ENCODE data around the gene CPAMD8.
"Not testable (repeated sequence)": the region's sequence is repeated elsewhere in the genome, so short reads cannot be mapped to it uniquely, and the experiment has no call there.

The CPAMD8 gene

DNA sequence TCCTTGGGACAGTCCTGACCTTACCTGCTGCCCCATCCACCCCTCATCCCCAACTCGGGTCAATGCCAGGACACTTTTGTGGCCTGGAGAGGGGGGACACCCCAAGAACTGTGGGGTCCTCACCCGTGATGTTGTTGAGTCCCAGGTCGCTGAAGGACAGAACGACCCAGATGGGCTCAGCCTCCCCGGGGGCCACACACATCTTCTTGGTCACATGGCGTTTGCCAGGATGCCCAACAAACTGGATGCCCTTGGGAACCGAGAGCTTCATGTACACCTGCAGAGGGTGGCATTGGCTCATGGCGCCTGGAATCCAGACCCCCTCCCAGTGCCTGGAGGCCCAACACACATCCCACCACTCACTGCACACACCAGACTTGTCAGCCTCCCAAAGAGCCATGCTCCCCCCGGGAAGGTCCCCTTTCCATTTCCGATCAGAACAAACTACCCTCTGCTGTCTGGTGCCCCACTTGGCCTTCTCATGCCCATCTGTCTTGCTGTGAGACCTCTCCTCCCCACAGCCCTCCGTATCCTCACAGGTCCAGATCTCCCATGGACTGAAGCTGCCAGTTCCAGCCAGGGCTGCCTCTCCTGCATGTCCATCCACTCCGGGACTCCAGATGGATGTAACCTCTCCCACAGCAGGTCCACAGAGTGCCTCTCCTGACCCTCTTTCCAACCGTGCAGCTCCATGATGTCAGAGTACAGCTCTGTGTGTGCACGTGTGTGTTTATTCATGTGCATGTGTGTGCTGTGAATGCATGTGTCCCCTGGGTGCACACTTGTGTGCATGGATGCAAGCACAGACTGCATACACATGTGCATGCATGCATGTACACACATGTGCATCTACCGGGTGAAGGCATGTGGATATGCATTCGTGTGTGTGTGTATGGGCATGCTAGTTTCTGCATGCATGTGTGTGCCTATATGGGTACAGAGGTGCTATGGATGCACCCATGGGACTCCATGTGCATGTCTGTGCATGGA is 79.4 kb downstream of the CPAMD8 start:
- no peak for DNase-seq (ENCODE audit: low read depth in 3 of 3)

DNA sequence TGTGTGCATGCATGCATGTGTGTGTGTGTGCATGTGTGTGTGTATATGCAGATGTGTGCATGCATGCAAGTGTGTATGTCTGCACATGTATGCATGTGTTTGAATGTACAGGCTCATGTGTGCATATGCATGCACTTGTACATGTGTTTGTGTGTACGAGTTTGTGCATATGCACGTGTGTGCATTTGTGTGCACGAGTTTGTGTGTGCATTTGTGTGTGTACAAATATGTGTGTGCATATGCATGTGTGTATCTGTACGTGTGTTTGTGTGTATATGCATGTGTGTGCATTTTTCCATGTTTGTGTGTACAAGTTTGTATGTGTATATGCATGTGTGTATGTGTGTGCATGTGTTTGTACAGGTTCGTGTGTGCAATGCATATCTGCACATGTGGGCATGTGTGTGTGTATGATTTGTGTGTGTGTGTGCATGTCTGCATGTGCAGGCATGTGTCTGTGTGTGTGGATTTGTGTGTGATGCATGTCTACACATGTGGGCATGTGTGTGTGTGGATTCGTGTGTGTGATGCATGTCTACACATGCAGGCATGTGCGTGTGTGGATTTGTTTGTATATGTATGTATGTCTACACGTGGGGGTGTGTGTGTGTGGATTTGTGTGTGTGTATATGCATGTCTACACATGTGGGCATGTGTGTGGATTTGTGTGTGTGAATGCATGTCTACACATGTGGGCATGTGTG is 80.7 kb downstream of the CPAMD8 start:
- no peak for DNase-seq (ENCODE audit: low read depth in 3 of 3)

DNA sequence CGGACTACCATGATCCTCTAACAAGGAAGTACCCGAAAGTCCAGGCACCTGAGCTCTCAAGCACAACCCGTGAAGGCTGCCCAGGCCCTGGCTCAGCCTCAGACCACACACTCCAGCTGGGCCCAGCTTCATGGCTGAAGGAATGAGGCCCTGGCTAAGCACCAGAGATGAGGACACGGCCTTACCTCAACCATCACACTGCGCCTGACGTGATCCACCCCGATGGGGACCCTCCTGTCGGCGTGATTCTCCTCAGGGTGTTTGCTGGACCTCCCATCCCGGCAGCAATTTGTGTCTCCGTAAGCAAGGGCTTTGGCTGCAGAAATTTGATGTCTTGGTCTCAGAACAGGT is 81.3 kb downstream of the CPAMD8 start:
- no peak for DNase-seq (ENCODE audit: low read depth in 3 of 3)

DNA sequence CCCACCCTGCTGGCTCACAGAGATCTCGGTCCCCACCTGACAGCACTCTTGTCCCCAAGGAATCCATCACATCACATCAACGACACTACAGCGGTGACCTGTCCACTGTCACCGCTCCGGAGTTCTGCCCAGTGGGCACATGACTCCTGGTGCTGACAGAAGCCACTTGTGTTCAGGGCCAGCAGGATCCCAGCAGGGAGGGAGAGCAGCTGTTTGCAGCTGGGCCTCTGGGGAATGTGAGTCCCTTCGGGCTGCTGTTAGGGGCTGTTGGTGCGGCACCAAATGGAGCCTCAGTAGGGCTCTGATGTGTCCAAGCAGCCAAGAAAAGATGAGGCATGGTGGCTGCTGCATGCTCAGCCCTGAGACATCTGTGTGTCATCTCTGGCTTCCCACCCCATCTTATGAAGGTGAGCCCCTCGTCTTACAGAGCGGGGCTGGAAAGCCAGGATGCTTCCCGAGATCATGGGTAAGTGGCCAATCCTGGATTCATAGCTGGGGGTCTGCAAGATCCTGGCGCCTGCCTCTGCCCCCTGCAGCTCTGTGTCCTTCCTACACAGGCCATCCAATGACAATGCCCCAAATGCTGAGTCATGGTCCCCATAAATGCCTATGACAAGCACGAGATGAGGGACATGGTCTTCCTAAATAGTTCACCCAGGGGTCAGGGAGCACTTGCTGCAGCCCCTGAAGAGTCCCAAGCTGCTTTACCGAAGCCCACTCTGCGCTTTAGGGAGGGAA is 81.8 kb downstream of the CPAMD8 start:
- DNase-seq (ENCODE audit: low read depth in 3 of 3): no peak

DNA sequence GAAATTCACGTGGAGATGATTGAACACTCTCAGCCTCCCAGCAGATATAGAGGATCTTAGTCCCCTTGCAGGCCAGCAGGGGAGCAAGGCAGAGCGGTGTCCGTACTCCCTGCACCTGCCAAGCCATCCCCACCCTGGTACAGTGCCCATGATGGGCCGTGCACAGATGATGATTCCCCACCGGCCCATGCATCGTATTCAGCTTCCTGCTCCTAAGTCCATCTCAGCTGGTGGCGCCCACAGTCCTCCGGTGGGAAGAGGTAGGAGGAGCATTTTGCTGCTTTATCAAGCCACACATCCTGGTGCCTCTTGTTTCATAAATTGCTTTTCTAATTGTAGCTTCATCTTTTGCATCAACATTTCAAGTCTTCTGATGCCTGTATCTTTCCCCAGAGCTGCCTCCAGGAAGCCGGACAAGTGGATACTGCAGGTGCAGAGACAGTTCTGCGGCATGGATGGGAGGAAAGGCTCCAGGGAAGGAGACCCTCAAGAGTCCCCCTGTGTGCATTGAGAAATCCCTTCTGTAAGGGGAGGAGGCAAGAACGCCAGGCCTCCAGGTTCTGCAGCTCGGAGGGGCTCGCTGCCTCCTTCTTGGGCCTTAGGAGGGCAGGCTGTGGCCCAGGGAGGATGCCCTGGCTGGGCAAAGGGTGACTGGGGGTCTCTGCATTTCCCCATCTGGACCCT is 82.5 kb downstream of the CPAMD8 start:
- no peak for DNase-seq (ENCODE audit: low read depth in 3 of 3)

DNA sequence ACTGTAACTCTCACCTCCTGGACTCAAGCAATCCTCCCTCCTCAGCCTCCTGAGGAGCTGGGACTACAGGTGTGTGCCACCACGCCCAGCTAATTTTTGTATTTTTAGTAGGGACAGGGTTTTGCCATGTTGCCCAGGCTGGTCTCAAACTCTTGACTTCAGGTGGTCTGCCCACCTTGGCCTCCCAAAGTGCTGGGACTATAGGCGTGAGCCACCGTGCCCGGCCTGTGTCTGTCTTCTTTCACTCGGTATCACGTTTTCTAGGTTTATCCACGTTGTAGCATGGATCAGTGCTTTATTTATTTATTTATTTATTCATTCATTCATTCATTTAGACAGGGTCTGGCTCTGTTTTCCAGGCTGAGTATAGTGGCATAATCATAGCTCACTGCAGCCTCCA is 83.5 kb downstream of the CPAMD8 start:
- not testable (repeated sequence) for DNase-seq (ENCODE audit: low read depth in 3 of 3)

DNA sequence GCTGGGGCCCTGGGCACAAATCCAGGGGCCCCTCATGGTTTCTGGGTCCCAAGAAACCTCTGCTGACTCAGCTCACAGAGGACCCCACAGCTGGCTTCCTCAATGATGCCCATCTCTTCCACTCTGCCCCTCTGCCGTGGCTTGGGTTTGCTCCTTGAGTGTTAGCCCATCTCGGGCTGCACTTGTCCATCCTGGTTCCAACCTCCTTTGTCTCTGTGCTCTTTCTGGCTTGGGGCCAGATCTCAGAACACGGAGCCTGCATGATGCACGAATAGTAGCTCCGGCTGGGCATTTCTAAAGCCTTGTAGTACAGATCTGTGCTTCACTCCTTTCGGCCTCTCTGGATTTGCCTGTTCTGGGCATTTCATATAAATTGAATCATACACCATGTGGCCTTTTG is 84.0 kb downstream of the CPAMD8 start:
- DNase-seq (ENCODE audit: low read depth in 3 of 3): no peak

DNA sequence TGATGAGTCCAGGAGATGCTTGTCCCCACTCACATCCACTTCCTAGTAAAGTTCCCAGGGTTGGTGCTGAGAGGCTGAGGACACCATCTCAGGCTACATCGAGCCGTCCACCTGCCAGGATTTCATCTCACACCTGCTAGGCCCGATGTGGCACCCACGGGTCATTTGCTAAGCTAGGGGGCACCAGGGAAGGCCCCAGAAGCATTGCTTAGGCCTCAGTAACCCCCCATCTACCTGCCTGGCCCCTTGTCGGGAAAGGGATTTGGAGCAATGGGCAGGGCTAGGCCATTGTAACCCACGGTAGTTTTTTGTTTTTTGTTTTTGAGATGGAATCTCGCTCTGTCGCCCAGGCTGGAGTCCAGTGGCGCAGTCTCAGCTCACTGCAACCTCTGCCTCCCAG is 86.0 kb downstream of the CPAMD8 start:
- DNase-seq (ENCODE audit: low read depth in 3 of 3): no peak

DNA sequence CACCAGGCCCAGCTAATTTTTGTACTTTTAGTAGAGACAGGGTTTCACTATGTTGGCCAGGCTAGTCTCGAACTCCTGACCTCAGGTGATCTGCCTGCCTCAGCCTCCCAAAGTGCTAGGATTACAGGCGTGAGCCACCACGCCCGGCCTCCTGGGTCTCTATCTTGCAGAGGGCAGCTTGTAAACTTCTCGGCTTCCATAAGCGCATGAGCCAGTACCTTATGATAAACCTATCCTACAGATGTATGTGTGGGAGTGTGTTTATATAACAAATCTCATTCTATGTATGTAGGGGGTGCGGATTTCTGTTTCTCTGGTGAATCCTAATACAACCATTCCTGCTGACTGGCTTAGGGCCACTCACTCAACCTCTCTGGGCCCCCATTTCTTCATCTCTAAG is 86.5 kb downstream of the CPAMD8 start:
- not testable (repeated sequence) for DNase-seq (ENCODE audit: low read depth in 3 of 3)

DNA sequence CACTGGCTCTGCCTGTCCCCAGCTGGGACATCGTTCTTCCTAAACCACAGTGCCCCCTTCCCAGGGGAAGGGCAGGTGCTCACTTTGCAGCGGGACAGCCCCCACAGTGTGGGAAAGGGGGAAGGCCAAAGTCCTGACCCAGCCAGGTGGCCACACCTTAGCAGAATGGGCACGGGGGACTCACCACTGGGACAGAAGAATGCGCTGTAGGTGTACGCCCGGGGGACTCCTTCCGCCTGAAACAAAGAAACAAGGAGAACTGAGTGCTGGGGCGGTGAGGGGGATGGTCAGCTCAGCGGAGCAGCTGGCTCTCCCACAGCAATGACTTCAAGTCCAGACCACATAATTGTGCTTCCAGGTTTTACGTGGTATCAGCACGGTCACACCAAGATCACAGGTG is 88.4 kb downstream of the CPAMD8 start:
- no peak for DNase-seq (ENCODE audit: low read depth in 3 of 3)

DNA sequence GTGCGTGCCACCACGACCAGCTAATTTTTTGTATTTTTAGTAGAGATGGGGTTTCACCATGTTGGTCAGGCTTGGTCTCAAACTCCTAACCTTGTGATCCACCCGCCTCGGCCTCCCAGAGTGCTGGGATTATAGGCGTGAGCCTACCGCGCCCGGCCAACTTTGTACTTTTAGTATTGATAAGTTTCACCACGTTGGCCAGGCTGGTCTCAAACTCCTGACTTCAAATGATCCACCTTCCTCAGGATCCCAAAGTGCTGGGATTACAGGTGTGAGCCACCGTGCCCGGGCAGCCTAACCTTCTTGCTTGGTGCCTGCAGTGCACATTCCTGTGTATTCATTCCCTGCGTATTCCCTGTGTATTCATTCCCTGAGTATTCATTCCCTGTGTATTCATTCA is 88.8 kb downstream of the CPAMD8 start:
- not testable (repeated sequence) for DNase-seq (ENCODE audit: low read depth in 3 of 3)

DNA sequence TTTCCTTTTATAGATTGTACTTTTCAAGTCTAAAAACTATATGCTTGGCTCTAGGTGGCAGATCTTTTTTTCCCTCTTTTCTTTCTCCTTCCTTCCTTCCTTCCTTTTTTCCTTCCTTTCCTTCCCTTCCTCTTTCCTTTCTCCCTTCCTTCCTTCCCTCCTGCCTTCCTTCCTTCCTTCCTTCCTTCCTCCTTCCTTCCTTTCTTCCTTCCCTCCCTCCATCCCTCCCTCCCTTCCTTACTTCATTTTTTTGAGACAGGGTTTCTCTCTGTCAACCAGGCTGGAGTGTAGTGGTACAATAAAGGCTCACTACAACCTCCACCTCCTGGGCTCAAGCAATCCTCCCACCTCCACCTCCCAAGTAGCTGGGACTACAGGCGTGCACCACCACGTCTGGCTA is 89.7 kb downstream of the CPAMD8 start:
- DNase-seq (ENCODE audit: low read depth in 3 of 3): no peak

DNA sequence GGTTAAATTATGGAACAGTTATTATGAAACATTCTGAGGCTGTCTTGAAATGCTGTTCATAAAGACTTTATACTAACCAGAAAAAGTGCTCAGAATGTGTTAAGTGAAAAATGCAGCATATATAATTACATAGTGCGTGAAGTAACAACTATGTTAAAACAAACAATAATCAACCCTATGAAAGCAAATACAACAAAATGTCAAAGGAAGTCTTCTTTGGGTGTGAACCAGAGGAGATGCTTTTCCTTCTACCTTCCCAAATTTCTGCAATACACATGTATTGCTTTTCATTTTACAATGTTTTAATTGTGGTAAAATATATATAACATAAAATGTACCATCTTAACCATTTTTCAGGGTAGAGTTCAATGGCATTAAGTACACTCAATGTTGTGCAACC is 92.1 kb downstream of the CPAMD8 start:
- DNase-seq (ENCODE audit: low read depth in 3 of 3): no peak

DNA sequence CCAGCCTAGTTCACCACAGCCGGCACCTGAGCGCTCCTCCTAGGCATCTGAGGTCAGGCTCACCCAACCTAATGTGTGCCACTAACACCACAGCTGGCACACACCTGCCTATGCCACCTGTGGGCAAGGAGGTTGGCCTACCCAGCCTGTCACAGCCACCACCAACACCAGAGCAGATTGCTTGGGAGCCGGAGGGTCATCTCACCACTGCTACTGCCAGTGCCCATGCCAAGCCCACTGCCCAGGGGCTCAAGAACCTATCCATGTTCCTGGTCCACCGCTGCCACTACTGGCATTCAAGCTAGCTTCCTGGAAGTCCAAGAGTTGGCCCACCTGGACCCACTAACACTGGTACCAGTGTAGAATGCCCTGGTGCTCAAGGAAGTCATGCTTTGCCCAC is 95.3 kb downstream of the CPAMD8 start:
- DNase-seq (ENCODE audit: low read depth in 3 of 3): no peak

DNA sequence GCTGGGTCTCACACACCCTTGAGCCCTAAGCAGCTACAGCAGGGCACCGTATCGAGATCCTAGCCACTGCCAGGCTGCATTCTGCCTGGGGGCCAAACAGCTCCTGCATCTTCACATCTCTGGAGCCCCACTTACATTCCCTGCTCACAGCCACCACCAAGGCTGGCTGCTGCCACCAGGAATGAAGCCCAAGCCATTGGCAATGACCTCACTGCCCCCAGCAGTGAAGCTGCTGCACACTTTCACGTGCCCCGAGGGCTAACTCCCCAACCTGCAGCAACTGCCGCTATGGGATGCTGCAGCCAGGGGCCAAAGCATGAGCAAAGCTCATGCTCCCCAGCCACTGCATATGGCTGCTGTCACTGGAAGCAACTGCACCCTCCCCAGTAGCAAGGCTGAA is 95.9 kb downstream of the CPAMD8 start:
- DNase-seq (ENCODE audit: low read depth in 3 of 3): no peak

DNA sequence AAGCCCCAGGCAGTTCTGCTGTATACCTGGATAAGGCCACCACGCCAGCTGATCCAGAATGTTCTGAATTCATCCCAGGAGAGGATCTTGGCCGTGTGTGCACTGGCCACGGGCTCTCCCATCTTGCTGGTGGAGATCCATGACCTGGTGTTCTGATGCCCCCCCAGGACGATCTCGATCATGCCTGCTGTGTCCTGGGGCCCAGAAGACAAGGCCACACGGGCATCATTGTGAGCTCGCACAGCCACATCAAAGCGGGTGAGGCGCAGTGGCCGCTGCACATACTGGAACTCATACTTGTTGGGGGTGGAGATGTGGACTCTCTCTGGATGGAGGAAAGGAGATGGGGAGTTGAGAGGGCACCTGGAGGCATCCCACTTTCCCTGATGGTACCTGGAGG is 97.7 kb downstream of the CPAMD8 start:
- no peak for DNase-seq (ENCODE audit: low read depth in 3 of 3)

DNA sequence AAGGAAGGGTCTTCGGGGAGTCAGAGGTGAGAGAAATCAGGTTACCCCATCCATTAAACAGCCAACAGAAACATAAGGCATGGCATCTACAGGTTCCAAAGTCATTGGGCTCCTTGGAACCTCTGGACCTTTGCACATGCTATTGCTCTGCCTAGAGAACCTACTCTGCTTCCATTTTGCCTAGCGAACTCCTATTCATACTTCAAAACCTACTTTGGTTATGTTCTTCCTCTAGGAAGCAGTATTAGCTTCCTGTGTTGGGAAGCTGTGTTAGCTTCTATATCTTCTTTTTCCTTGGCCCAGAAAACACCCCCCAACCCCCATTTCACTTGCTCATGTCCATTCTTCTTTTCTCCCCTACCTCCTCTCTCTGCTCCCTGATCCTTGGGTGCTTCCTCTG is 98.3 kb downstream of the CPAMD8 start:
- DNase-seq (ENCODE audit: low read depth in 3 of 3): no peak

DNA sequence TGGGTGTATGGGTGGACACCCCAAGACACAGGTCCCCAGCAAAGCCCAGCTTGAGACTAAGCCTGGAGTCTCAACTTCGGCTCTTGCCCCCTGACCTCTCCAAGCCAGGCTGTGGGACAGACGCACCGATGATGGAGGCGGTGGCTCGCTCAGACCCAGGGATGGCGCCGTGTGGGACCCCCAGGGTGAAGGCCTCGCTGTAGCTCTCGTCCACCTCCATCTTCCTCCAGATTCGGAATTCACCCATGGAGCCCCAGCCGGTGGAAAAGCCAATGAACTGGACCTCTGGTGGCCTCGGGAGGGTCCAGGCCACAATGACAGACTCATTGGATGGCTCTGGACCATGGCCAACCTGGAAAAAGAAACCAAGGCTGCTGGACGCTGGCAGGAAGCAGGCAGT is 98.7 kb downstream of the CPAMD8 start:
- DNase-seq (ENCODE audit: low read depth in 3 of 3): no peak

DNA sequence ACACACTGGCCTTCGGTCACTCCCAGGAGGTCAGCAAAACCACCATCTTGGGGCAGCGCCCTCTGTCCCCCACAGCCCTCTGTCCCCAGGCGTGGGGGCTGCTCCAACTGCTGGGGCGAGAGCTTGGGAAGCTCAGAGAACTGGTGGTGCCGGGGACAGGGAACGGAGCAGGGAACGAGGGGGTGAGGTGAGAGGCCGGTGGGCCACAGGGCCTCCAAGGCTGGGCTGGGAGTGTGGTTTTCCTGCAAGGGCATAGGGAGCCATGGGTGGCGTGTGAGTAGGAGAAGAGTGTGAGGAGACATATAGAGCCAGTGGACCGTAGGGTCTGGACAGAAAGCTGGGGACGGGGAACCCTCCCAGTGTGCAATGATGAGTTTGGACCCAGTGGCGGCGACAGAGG is 103.7 kb downstream of the CPAMD8 start:
- DNase-seq (ENCODE audit: low read depth in 3 of 3): no peak

DNA sequence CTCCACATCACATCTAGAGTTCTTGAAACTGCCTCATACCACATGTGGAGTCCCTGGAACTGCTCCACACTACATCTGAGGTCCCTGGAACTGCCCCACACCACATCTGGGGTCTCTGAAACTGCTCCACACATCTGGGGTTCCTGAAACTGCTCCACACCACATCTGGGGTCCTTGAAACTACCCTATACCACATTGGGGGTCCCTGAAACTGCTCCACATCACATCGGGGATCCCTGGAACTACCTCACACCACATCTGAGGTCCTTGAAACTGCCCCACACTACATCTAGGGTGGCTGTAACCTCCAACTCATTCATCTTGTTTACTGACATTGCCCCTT is 104.0 kb downstream of the CPAMD8 start:
- no peak for DNase-seq (ENCODE audit: low read depth in 3 of 3)

DNA sequence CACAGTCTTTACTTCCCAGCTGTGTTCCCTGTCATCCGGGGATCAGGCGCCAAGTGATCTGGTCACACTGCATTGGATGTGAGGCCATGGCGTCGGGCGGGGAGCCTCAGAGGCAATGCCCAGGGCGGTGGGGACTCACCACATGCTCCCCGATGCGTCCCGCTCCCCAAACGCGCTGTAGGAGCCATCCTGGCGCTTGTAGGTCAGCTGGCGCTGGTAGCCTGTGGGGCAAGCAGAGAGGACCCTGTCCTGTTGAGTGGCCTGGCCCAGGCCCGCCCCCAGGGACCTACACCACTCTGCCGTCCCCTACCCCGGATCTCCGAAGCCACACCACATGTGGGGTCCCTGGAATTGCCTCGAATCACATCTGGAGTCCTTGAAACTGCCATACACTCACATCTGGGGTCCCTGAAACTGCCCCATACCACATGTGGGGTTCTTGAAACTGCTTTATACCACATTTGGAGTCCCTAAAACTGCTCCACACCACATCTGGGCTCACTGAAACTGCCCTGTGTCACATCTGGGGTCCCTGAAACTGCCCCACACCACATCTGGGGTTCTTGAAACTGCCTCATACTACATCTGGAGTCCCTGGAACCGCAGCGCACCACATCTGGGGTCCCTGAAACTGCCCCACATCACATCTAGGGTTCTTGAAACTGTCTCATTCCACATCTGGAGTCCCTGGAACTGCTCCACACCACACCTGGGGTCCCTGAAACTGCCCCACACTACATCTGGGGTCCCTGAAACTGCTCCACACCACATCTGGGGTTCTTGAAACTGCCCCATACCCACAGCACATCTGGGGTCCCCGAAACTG is 104.6 kb downstream of the CPAMD8 start:
- DNase-seq (ENCODE audit: low read depth in 3 of 3): no peak

Measured in stimulated activated CD4-positive, alpha-beta T cell treated with anti-CD3 and anti-CD28 coated beads, TNF-alpha, amount 100 ng/mL, for 4 hours (primary cell).